ENCODE data around the gene PTTG2. TPM values are rescaled to one million over a fixed set of nuclear protein-coding genes. Genes with fewer than 3 reads are reported as not detected.

Gene PTTG2
- total RNA-seq, 4 donors from 2014 or later = 1.3 TPM; not detected in 3

- H3K4me3 ChIP-seq = no peak overlapping the region
- peak overlapping the region in 2 of 4 donors; percentile 64 to 66 for H3K27ac ChIP-seq
- H3K27me3 ChIP-seq = no peaks in the 10 kb centered on the region
- TF ChIP-seq CTCF (IDR thresholded peaks at IDR 0.05) = no peak
- no peak for TF ChIP-seq POLR2A (IDR thresholded peaks at IDR 0.05)
- TF ChIP-seq EP300 (IDR thresholded peaks at IDR 0.05) = no peak
- 86 to 93% methylated on average over 8 of the region's 8 CpGs for WGBS, 2 donors
- DNase-seq (ENCODE audit: low spot score in 2 of 2) = no peak
- H3K9me3 ChIP-seq = no peaks in the 10 kb centered on the region
- H3K4me1 ChIP-seq = peaks cover 0 to 38% (median 7%) of the 10 kb centered on the region in 4 donors
- H3K36me3 ChIP-seq = no peaks in the 10 kb centered on the region
Measured at GRCh38 chr4:37991623-37992410, 31.6 kb downstream of the PTTG2 start.

DNA sequence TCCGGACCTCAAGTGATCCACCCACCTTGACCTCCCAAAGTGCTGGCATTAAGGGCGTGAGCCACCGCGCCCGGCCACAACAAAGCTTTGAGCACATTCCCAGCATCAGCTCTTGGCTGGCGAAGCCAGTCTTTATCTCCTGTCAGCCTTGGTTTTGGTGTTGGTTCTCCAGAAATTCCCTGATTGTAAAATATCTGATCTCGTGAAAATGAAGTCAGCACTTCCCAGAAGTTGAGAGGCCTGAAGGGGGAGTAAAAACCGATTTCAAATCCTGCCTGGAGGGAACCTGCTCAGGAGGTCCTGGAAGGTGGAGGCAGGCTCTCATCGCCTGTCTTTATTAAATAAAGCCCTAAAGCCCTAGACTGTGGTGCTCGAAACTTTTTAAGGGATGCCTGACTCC is 33.6 kb downstream of the PTTG2 start:
- H3K36me3 ChIP-seq = no peaks in the 10 kb centered on the region
- H3K9me3 ChIP-seq = no peaks in the 10 kb centered on the region
- no peaks in the 10 kb centered on the region for H3K27me3 ChIP-seq
- WGBS, 2 donors = 89% methylated on average over 10 of the region's 10 CpGs
- no peak for TF ChIP-seq EP300 (IDR thresholded peaks at IDR 0.05)
- TF ChIP-seq POLR2A (IDR thresholded peaks at IDR 0.05) = no peak
- no peak for TF ChIP-seq CTCF (IDR thresholded peaks at IDR 0.05)
- no peak for DNase-seq (ENCODE audit: low spot score in 2 of 2)
- H3K27ac ChIP-seq = no peak overlapping the region
- H3K4me1 ChIP-seq = peaks cover 0 to 35% (median 7%) of the 10 kb centered on the region in 4 donors
- H3K4me3 ChIP-seq = no peak overlapping the region

DNA sequence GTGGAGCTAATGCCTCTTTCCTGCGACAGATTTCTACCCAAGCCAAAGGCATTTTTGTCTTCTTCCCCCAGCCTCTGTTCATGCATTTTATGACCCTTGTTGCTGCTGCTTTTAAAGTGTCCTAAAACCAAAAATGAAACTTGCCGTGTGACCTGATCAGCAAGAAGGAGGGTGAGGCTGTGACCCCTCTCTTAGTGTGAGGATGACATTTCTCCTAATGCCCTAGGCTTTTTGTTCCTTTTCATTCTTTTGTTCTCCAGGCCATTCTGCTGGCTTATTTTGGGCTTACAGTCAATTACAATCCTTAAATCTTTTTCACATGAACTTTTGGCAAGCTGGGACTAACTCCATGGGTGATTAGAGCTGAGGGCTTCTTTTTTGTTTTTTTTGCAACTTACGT is 34.4 kb downstream of the PTTG2 start:
- TF ChIP-seq EP300 (IDR thresholded peaks at IDR 0.05) (no peak), CTCF (IDR thresholded peaks at IDR 0.05) (no peak), POLR2A (IDR thresholded peaks at IDR 0.05) (no peak)
- H3K27me3 ChIP-seq = no peaks in the 10 kb centered on the region
- H3K4me3 ChIP-seq = no peak overlapping the region
- peak overlapping the region in 2 of 4 donors; percentile 8 to 38 for H3K27ac ChIP-seq
- no peaks in the 10 kb centered on the region for H3K9me3 ChIP-seq
- no peaks in the 10 kb centered on the region for H3K36me3 ChIP-seq
- peaks cover 0 to 27% (median 4%) of the 10 kb centered on the region in 4 donors for H3K4me1 ChIP-seq
- no peak for DNase-seq (ENCODE audit: low spot score in 2 of 2)
- WGBS, 2 donors = 43 to 47% methylated on average over 3 of the region's 3 CpGs

GRCh38 chr4:37995299-37995821 is 35.2 kb downstream of the PTTG2 start:
- H3K27me3 ChIP-seq = no peaks in the 10 kb centered on the region
- no peaks in the 10 kb centered on the region for H3K36me3 ChIP-seq
- no peaks in the 10 kb centered on the region for H3K9me3 ChIP-seq
- 91 to 98% methylated on average over 5 of the region's 5 CpGs for WGBS, 2 donors
- H3K4me3 ChIP-seq = no peak overlapping the region
- no peak for DNase-seq (ENCODE audit: low spot score in 2 of 2)
- peaks cover 0 to 23% (median 3%) of the 10 kb centered on the region in 4 donors for H3K4me1 ChIP-seq
- peak overlapping the region in 2 of 4 donors; percentile 8 to 38 for H3K27ac ChIP-seq
- no peak for TF ChIP-seq CTCF (IDR thresholded peaks at IDR 0.05)
- no peak for TF ChIP-seq POLR2A (IDR thresholded peaks at IDR 0.05)
- TF ChIP-seq EP300 (IDR thresholded peaks at IDR 0.05) = no peak

Data from tibial nerve (tissue), 4 donors.